HL-60 (cell line): ENCODE results near the gene ABHD5.

ENCODE experiments used
- DNase-seq, 2 experiments: peaks; one replicate each; pipeline ENCODE4 v3.0.0-alpha.2; 2010 to 2020; ENCODE audit warnings: low read depth in 1 of 2, low spot score in 1 of 2
- H3K27ac ChIP-seq: fragments of 250-450 bp; sonication (Bioruptor Pico); replicated peaks from 2 replicates; pipeline ENCODE4 v1.5.1; 2020; ENCODE audit warnings: mild to moderate bottlenecking, moderate library complexity
- H3K27me3 ChIP-seq: fragments of 250-450 bp; sonication (Bioruptor Pico); 2 replicates; pipeline ENCODE4 v1.5.1; 2021; ENCODE audit warnings: mild to moderate bottlenecking, moderate library complexity; ENCODE audit not compliant: insufficient read depth, poor library complexity, severe bottlenecking
- H3K4me3 ChIP-seq: replicated peaks from 2 replicates; pipeline ENCODE4 v1.5.1; 2011; ENCODE audit warnings: mild to moderate bottlenecking, control low read depth, low read length; ENCODE audit not compliant: insufficient read depth
- CTCF ChIP-seq: IDR thresholded peaks from one replicate; pipeline ENCODE4 v1.5.1; 2011; ENCODE audit warnings: low read length, control low read depth, inconsistent platforms; ENCODE audit not compliant: insufficient read depth
- GABPA ChIP-seq: IDR thresholded peaks from 2 replicates; pipeline ENCODE4 v1.6.1; 2012; ENCODE audit warnings: low read depth
- POLR2AphosphoS5 ChIP-seq: IDR thresholded peaks from 2 replicates; pipeline ENCODE4 v1.6.1; 2012; ENCODE audit warnings: low read depth
- REST ChIP-seq: IDR thresholded peaks from 2 replicates; pipeline ENCODE4 v1.6.1; 2012; ENCODE audit warnings: low read depth; ENCODE audit not compliant: insufficient replicate concordance
- SPI1 ChIP-seq: IDR thresholded peaks from 2 replicates; pipeline ENCODE4 v1.6.1; 2012; ENCODE audit warnings: low read depth, mild to moderate bottlenecking, borderline replicate concordance

The ABHD5 gene

DNA sequence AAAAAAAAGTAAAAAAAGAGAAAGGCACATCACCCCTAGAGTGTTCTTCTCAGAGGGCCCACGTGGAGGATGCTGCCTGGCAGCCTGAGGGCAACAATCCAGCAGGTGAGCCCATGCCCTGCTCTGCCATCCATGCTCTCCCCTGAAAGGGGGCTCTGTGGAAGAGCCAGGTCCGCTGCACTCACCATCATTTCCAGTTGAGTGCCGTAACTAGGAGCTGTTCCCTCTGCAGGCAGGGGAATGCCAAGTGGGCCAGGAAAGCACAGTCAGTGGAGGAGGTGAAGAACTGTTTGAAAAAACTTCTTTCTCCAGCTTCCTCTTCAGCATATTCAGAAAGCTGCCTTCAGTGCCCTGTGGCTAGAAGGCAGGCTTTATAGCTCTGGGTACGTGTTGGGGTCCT, 84.1 kb downstream of the ABHD5 start:
- H3K27ac ChIP-seq, result no peak overlapping the region
- no peak for DNase-seq
- H3K27me3 ChIP-seq, result no peaks in the 10 kb centered on the region
- no peak overlapping the region for H3K4me3 ChIP-seq
- TF ChIP-seq SPI1 (no peak), CTCF (no peak), GABPA (no peak), POLR2AphosphoS5 (no peak), REST (no peak)

DNA sequence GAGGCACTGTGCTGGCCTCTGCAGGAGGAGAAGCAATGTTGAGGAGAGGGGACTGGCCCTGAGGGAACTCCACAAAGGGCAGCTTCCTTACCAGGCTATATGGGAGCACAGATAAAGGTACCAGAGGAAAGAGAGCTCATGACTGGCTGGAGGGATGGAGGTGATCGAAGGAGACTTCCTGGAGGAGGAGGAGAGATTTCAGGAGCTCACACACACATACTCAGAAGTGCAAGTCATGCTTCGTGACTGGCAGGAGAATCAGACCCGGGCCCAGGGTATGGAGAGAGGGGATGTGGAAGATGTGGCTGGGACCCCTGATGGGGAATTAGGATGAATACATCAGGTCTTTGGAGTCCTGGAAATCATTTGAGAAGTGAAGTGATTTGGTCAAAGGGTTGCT, 85.4 kb downstream of the ABHD5 start:
- no peak for TF ChIP-seq POLR2AphosphoS5
- TF ChIP-seq CTCF, result no peak
- no peak for TF ChIP-seq REST
- no peak for TF ChIP-seq SPI1
- TF ChIP-seq GABPA, result no peak
- DNase-seq, result no peak
- H3K27me3 ChIP-seq, result no peaks in the 10 kb centered on the region
- no peak overlapping the region for H3K4me3 ChIP-seq
- H3K27ac ChIP-seq, result no peak overlapping the region

GRCh38 chr3:43779850-43780249, 89.1 kb downstream of the ABHD5 start:
- H3K27me3 ChIP-seq, result no peaks in the 10 kb centered on the region
- TF ChIP-seq GABPA (no peak), SPI1 (no peak), REST (no peak), CTCF (no peak), POLR2AphosphoS5 (no peak)
- no peak overlapping the region for H3K27ac ChIP-seq
- no peak for DNase-seq
- no peak overlapping the region for H3K4me3 ChIP-seq
